HepG2 (cell line): ENCODE results near the gene EIF3J. TPM values are rescaled to one million over a fixed set of nuclear protein-coding genes. Genes with fewer than 3 reads are reported as not detected.
A peak's percentile ranks its signal among the peaks of the same experiment; 100 is the strongest.

Experiments
- MIXL1 ChIP-seq: IDR thresholded peaks from 2 replicates; pipeline ENCODE4 v1.6.1; 2016
- NFAT5 ChIP-seq: sonication (generic); formaldehyde crosslinking; IDR thresholded peaks from 2 replicates; pipeline ENCODE4 v1.4.0; 2020; ENCODE audit warnings: missing genetic modification reagents
- PAWR ChIP-seq: sonication (generic); formaldehyde crosslinking; IDR thresholded peaks from 2 replicates; pipeline ENCODE4 v1.4.0; 2020; ENCODE audit warnings: missing genetic modification reagents, mild to moderate bottlenecking, borderline replicate concordance
- PHF8 ChIP-seq: sonication (generic); formaldehyde crosslinking; IDR thresholded peaks from 2 replicates; pipeline ENCODE4 v1.5.0; 2020; ENCODE audit warnings: missing genetic modification reagents
- THAP11 ChIP-seq: IDR thresholded peaks from 2 replicates; pipeline ENCODE4 v1.6.1; 2016; ENCODE audit warnings: missing biosample characterization, missing genetic modification reagents
- TSC22D2 ChIP-seq: sonication (generic); formaldehyde crosslinking; IDR thresholded peaks from 2 replicates; pipeline ENCODE4 v1.5.1; 2020; ENCODE audit warnings: missing genetic modification reagents, mild to moderate bottlenecking, borderline replicate concordance
- ZBTB40 ChIP-seq, 2 experiments: fragments of 450-650 bp in 1 of 2; sonication (generic) in 1 of 2; formaldehyde crosslinking in 1 of 2; IDR thresholded peaks; 2 replicates each; pipeline versions ENCODE4 v1.6.1 to v1.8.0; 2016 to 2022; ENCODE audit warnings: antibody characterized with exemption in 1 of 2, mild to moderate bottlenecking in 1 of 2, missing genetic modification reagents in 1 of 2
- ZNF292 ChIP-seq: sonication (generic); formaldehyde crosslinking; IDR thresholded peaks from 2 replicates; pipeline ENCODE4 v1.8.1; 2022; ENCODE audit warnings: mild to moderate bottlenecking, low read depth, missing genetic modification reagents, borderline replicate concordance
- ZNF556 ChIP-seq: sonication (generic); formaldehyde crosslinking; IDR thresholded peaks from 2 replicates; pipeline ENCODE4 v1.4.0; 2020; ENCODE audit warnings: mild to moderate bottlenecking, missing genetic modification reagents, borderline replicate concordance
- ZNF598 ChIP-seq: sonication (generic); formaldehyde crosslinking; IDR thresholded peaks from 2 replicates; pipeline ENCODE4 v1.5.1; 2020; ENCODE audit warnings: mild to moderate bottlenecking, missing genetic modification reagents, borderline replicate concordance
- ZNF737 ChIP-seq: sonication (generic); formaldehyde crosslinking; IDR thresholded peaks from 2 replicates; pipeline ENCODE4 v1.5.0; 2020; ENCODE audit warnings: missing genetic modification reagents, mild to moderate bottlenecking, borderline replicate concordance
- polyA plus RNA-seq, 8 experiments: library from polyadenylated mRNA; depleted of rRNA in 3 of 8; stranded (reverse) in 7 of 8; unstranded in 1 of 8; fragments of >200 nt; fragmentation: Illumina TruSeq in 4 of 8; extraction: Trizol in 4 of 8; gene quantifications; 2 replicates each; pipeline versions ENCODE4 v1.2.1 to v1.2.3, GENCODE V29; 2011 to 2016; ENCODE audit warnings: low read depth in 4 of 8, missing spikeins in 1 of 8, mixed read lengths in 1 of 8; ENCODE audit not compliant: insufficient read depth in 1 of 8
- total RNA-seq, 5 experiments: library from RNA; depleted of rRNA; stranded (reverse); fragments of >200 nt; fragmentation: Illumina TruSeq; extraction: Trizol; gene quantifications; 2 replicates each; pipeline ENCODE4 v1.2.3, GENCODE V29; 2016; ENCODE audit warnings: low read depth in 1 of 5

The EIF3J gene
- total and polyA plus RNA-seq, 2 of the 13 experiments (the other 11 are each of a cell fraction or from before 2014, with no cell fraction given): 51.7 to 69.2 TPM

GRCh38 chr15:44536962-44537734, at the start of gene EIF3J (continued):
- TF ChIP-seq ZBTB40 (IDR thresholded peaks at IDR 0.05) (no peak), ZBTB40 (CRISPR knock-in tag; IDR thresholded peaks at IDR 0.05) (peak; percentile 28; the same call in 1 of the 2 replicates), ZNF737 (CRISPR knock-in tag) (0 out of 2 replicates have a peak, but pooled peaks have one; percentile 29), ZNF598 (CRISPR knock-in tag) (0 out of 2 replicates have a peak, but pooled peaks have one; percentile 19), TSC22D2 (CRISPR knock-in tag) (no peak), PAWR (no peak), PHF8 (CRISPR knock-in tag) (peak; percentile 89), THAP11 (CRISPR knock-in tag) (peak; percentile 76), NFAT5 (CRISPR knock-in tag) (0 out of 2 replicates have a peak, but pooled peaks have one; percentile 65), ZNF556 (CRISPR knock-in tag) (peak; percentile 70), ZNF292 (no peak), MIXL1 (no peak)
